ENCODE data around the gene HTRA3. TPM values are rescaled to one million over a fixed set of nuclear protein-coding genes. Genes with fewer than 3 reads are reported as not detected.

HTRA3 gene
- total RNA-seq, 1 experiment from 2014 or later, result 2.3 TPM

DNA sequence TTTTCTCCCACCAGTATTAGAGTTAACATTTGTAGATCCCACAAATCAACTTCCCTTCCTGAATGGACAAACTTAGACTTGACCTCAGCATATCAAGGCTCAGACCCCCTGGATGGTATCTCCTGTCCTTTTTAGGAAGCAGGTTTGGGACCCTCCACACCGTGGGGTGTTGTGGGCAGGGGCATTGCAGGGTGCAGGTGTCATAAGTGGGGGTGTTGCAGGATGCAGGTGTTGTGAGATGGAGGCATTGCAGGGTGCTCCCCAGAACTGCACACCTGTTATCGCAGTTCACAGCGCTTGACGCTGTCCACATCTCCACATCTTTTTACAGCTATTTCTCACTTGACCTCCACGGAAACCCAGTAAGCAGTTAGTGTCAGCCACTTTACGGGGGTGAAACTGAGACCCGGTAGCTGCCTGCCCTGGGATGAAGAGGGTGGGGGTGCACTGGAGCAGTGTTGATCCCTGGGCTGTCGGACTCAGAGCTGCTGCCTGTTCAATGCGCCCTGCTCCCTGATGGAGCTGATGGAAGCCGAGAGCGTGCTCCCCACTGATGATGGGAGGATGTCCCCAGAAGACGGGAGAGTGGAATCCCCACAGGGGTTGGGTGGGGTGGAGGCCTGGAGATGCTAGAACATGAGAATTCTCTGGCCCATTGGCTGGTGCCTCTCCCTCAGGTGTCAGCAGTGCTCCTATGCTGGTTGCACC lies 45.1 kb upstream of the HTRA3 start (continued):
- TF ChIP-seq, protein P1, sequence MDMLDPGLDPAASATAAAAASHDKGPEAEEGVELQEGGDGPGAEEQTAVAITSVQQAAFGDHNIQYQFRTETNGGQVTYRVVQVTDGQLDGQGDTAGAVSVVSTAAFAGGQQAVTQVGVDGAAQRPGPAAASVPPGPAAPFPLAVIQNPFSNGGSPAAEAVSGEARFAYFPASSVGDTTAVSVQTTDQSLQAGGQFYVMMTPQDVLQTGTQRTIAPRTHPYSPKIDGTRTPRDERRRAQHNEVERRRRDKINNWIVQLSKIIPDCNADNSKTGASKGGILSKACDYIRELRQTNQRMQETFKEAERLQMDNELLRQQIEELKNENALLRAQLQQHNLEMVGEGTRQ (CRISPR knock-in tag; IDR thresholded peaks at IDR 0.05), result no peak
- TF ChIP-seq OVOL2 (CRISPR knock-in tag; IDR thresholded peaks at IDR 0.05; ENCODE audit: borderline replicate concordance), result no peak
- TF ChIP-seq NR1H2 (CRISPR knock-in tag; IDR thresholded peaks at IDR 0.05), result no peak
- no peak for TF ChIP-seq GTF2I (CRISPR knock-in tag; conservative IDR thresholded peaks at IDR 0.05)
- TF ChIP-seq, protein P2, sequence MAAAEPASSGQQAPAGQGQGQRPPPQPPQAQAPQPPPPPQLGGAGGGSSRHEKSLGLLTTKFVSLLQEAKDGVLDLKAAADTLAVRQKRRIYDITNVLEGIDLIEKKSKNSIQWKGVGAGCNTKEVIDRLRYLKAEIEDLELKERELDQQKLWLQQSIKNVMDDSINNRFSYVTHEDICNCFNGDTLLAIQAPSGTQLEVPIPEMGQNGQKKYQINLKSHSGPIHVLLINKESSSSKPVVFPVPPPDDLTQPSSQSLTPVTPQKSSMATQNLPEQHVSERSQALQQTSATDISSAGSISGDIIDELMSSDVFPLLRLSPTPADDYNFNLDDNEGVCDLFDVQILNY (CRISPR knock-in tag; IDR thresholded peaks at IDR 0.05), result no peak
- no peak for TF ChIP-seq JUN (CRISPR knock-in tag; IDR thresholded peaks at IDR 0.05)
- TF ChIP-seq, protein P3, sequence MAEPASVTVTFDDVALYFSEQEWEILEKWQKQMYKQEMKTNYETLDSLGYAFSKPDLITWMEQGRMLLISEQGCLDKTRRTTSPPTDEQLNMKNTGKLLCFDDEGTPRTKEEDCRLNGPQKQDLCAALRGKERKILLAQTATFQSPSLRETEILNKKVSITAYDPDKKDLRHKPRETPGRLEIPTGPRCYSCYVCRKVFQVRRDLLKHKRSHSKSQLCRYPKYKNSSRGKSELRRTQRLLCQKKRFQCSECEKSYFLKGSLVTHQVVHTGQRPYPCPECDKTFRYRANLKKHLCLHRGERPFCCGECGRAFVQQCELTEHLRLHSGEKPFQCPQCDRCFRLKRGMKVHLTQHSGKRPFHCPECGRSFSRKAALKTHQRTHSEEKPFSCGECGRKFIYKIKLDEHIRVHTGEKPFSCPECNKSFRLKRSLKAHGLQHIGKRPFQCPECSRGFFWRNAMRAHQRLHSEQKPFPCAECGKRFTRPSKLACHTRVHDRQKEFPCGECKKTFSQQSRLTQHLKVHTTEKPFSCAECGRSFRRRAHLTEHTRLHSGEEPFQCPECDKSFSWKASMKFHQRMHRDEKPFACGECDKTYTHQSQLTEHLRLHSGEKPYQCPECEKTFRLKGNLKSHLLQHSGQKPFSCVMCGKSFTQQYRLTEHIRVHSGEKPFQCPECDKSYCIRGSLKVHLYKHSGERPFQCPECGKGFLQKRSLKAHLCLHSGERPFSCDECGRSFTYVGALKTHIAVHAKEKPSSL (CRISPR knock-in tag; conservative IDR thresholded peaks at IDR 0.05), result no peak
- TF ChIP-seq ZNF138 (CRISPR knock-in tag; conservative IDR thresholded peaks at IDR 0.05), result no peak
- TF ChIP-seq ZNF263 (CRISPR knock-in tag; IDR thresholded peaks at IDR 0.05; ENCODE audit: low read depth), result no peak

DNA sequence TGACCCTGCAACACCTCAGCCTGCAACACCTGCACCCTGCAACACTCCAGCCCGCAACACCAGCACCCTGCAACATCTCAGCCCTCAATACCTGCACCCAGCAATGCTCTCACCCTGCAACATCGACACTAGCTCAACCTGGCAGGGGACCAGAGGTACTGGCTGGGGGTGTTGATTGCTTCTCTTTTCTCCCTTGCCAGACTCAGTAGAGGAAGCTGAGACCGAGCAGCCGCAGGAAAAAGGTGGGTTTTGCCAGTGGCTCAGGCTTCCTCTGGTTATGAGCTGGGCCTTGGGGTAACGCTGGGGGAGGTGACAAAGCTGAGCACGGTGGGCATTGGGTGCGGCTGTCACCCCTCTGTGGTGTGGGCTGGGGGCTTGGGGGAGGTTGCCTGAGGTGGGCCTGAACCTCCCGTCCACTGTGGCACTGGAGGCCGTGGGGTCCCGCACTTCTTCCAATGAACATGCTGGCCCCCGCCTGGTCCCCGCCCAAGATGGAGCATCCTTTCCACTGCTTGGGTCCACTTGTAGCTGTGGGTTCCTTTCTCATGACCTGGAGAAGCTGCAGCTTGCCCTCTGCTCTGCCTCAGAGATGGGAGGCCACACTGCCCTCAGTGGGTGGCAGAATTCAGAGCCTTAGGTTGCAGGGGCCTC lies 44.5 kb upstream of the HTRA3 start:
- H3K4me3 Mint-ChIP-seq, result no peak overlapping the region
- ChIA-PET POLR2A (no interaction called here), CTCF (interaction anchor here (0.5 to 6.5 kb wide), 10 partner anchors 10 to 382 kb away, joined by 3 to 55 read pairs (median 4); no protein-coding TSS in a partner anchor)
- DNase-seq (ENCODE audit: low spot score) (no peak), ATAC-seq (no peak)
- peaks cover 18% of the 10 kb centered on the region for H3K4me1 Mint-ChIP-seq
- H3K27me3 Mint-ChIP-seq (ENCODE audit: low read depth), result peaks cover under 1% of the 10 kb centered on the region; the same call in 1 of the 2 replicates
- no peak for TF ChIP-seq FOXK1 (CRISPR knock-in tag; IDR thresholded peaks at IDR 0.05)
- no peak for TF ChIP-seq ESRRA (CRISPR knock-in tag; IDR thresholded peaks at IDR 0.05; ENCODE audit: borderline replicate concordance)
- TF ChIP-seq, protein P4, sequence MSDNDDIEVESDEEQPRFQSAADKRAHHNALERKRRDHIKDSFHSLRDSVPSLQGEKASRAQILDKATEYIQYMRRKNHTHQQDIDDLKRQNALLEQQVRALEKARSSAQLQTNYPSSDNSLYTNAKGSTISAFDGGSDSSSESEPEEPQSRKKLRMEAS (CRISPR knock-in tag; IDR thresholded peaks at IDR 0.05), result no peak
- TF ChIP-seq GRHL2 (CRISPR knock-in tag; IDR thresholded peaks at IDR 0.05; ENCODE audit: insufficient replicate concordance, severe bottlenecking), result no peak
- TF ChIP-seq TCF7 (CRISPR knock-in tag; IDR thresholded peaks at IDR 0.05; ENCODE audit: low read depth), result no peak
- no peak for TF ChIP-seq HMGA2 (CRISPR knock-in tag; IDR thresholded peaks at IDR 0.05)
- H3K36me3 Mint-ChIP-seq, result no peaks in the 10 kb centered on the region
- H3K9me3 Mint-ChIP-seq, result peaks cover 8% of the 10 kb centered on the region
- no peak overlapping the region for H3K27ac Mint-ChIP-seq

DNA sequence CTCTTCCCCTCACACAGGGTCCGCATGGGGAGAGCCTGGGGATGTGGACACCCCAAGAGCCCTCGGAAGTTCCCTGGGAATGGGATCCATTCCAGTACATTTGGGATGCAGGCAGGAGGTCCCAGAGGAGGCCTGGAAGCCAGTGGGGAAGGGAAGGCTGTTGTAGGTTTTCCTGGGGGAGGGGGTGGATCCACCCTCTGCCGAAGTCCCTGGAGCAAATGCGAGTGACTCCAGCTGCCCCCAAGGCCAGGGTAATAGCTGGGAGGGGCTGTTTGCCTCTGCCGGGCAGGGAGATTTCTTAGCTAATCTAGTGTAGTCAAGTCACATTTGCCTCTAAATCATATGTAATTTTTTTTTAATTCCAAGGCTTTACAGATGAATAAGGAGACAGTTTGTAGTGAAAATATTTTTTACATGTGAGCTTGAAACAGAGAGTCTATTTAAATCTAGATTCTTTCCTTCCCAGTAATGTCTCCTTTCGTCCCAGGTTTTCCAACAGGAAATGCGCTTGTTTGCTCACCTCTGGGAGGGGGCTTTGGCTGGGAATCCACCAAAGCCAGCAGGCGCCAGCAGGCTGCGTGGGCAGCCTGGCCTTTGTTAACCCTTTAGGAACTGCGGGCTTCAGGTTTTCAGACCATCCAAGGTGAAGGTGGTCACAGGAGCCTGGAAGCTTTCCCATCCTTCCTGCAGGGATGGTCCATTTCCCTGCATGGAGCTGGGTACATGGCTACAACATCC lies 43.7 kb upstream of the HTRA3 start:
- no peak for DNase-seq (ENCODE audit: low spot score)
- POLR2A ChIA-PET, result no interaction called here
- CTCF ChIA-PET, result interaction anchor here (0.5 to 6.5 kb wide), 10 partner anchors 10 to 381 kb away, joined by 3 to 55 read pairs (median 4); partner anchors contain the start of gene SH3TC1
- Mint-ChIP-seq H3K27me3 (ENCODE audit: low read depth) (no peaks in the 10 kb centered on the region), H3K9me3 (peaks cover 8% of the 10 kb centered on the region), H3K36me3 (no peaks in the 10 kb centered on the region), H3K4me3 (no peak overlapping the region), H3K27ac (no peak overlapping the region; the same call in 1 of the 2 replicates), H3K4me1 (peaks cover 18% of the 10 kb centered on the region)
- peak; percentile 70 for ATAC-seq
- TF ChIP-seq, protein P5, sequence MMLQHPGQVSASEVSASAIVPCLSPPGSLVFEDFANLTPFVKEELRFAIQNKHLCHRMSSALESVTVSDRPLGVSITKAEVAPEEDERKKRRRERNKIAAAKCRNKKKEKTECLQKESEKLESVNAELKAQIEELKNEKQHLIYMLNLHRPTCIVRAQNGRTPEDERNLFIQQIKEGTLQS (CRISPR knock-in tag; conservative IDR thresholded peaks at IDR 0.05), result no peak
- TF ChIP-seq, protein P6, sequence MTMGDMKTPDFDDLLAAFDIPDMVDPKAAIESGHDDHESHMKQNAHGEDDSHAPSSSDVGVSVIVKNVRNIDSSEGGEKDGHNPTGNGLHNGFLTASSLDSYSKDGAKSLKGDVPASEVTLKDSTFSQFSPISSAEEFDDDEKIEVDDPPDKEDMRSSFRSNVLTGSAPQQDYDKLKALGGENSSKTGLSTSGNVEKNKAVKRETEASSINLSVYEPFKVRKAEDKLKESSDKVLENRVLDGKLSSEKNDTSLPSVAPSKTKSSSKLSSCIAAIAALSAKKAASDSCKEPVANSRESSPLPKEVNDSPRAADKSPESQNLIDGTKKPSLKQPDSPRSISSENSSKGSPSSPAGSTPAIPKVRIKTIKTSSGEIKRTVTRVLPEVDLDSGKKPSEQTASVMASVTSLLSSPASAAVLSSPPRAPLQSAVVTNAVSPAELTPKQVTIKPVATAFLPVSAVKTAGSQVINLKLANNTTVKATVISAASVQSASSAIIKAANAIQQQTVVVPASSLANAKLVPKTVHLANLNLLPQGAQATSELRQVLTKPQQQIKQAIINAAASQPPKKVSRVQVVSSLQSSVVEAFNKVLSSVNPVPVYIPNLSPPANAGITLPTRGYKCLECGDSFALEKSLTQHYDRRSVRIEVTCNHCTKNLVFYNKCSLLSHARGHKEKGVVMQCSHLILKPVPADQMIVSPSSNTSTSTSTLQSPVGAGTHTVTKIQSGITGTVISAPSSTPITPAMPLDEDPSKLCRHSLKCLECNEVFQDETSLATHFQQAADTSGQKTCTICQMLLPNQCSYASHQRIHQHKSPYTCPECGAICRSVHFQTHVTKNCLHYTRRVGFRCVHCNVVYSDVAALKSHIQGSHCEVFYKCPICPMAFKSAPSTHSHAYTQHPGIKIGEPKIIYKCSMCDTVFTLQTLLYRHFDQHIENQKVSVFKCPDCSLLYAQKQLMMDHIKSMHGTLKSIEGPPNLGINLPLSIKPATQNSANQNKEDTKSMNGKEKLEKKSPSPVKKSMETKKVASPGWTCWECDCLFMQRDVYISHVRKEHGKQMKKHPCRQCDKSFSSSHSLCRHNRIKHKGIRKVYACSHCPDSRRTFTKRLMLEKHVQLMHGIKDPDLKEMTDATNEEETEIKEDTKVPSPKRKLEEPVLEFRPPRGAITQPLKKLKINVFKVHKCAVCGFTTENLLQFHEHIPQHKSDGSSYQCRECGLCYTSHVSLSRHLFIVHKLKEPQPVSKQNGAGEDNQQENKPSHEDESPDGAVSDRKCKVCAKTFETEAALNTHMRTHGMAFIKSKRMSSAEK (CRISPR knock-in tag; IDR thresholded peaks at IDR 0.05; ENCODE audit: borderline replicate concordance), result no peak
